Natural killer cell (primary cell): Measurements from ENCODE around the gene ARHGAP6. TPM values are rescaled to one million over a fixed set of nuclear protein-coding genes. Genes with fewer than 3 reads are reported as not detected.

ENCODE experiments used
- ATAC-seq, 3 donors: fragments of 150-1000 bp in 2 of 3; fragments of 200-7000 bp in 1 of 3; cut with Tn5 transposase; 1 replicate in 1 of 3; 2 replicates in 2 of 3; pipeline ENCODE4 v1.10.0; 2021; ENCODE audit warnings: mild to moderate bottlenecking in 2 of 3, moderate library complexity in 2 of 3
- DNase-seq, 2 donors: peaks; one replicate each; pipeline versions ENCODE4 v3.0.0 to v3.0.0-alpha.2; 2013 to 2021; ENCODE audit warnings: mixed read lengths in 1 of 2
- H3K27ac ChIP-seq: one replicate; pipeline ENCODE4 v1.5.1; 2013; ENCODE audit warnings: mild to moderate bottlenecking, low read length
- H3K27me3 ChIP-seq: one replicate; pipeline ENCODE4 v1.6.1; 2013; ENCODE audit warnings: low read length; ENCODE audit not compliant: control insufficient read depth, insufficient read depth
- H3K36me3 ChIP-seq: one replicate; pipeline ENCODE4 v1.6.1; 2013; ENCODE audit warnings: low read length; ENCODE audit not compliant: control insufficient read depth, insufficient read depth
- H3K4me1 ChIP-seq: one replicate; pipeline ENCODE4 v1.6.1; 2013; ENCODE audit warnings: low read length; ENCODE audit not compliant: control insufficient read depth, insufficient read depth
- H3K4me3 ChIP-seq: one replicate; pipeline ENCODE4 v1.5.1; 2013; ENCODE audit warnings: low read length
- H3K9me3 ChIP-seq: one replicate; pipeline ENCODE4 v1.6.1; 2013; ENCODE audit warnings: low read length; ENCODE audit not compliant: control insufficient read depth, insufficient read depth
- H3K27ac Mint-ChIP-seq, 2 donors: one replicate each; pipeline ENCODE4 v1.8.0; 2022; ENCODE audit warnings: mild to moderate bottlenecking in 2 of 2, mixed read lengths in 2 of 2, moderate library complexity in 1 of 2
- H3K27me3 Mint-ChIP-seq, 2 donors: one replicate each; pipeline ENCODE4 v1.8.0; 2022; ENCODE audit warnings: low read depth in 2 of 2, mixed read lengths in 2 of 2
- H3K36me3 Mint-ChIP-seq: one replicate; pipeline ENCODE4 v1.8.0; 2022; ENCODE audit warnings: mixed read lengths
- H3K4me1 Mint-ChIP-seq, 2 donors: one replicate each; pipeline ENCODE4 v1.8.0; 2022; ENCODE audit warnings: mixed read lengths in 2 of 2
- H3K4me3 Mint-ChIP-seq: one replicate; pipeline ENCODE4 v1.8.0; 2022; ENCODE audit warnings: mild to moderate bottlenecking, moderate library complexity, mixed read lengths
- H3K9me3 Mint-ChIP-seq, 2 donors: one replicate each; pipeline ENCODE4 v1.8.0; 2022; ENCODE audit warnings: mixed read lengths in 2 of 2
- WGBS: methylation state at CpG from one replicate; pipeline ENCODE4 v1.1.7; 2013; ENCODE audit warnings: missing lambda C conversion rate; ENCODE audit not compliant: insufficient coverage; 5-methylcytosine and 5-hydroxymethylcytosine counted together
- intact Hi-C: fragments of 100-400 bp; cut with micrococcal nuclease; formaldehyde crosslinking; loops from one replicate; pipeline ENCODE4 v1.14.2; 2022
- total RNA-seq, 4 donors: library from RNA; stranded (reverse); fragments of 120-200 nt in 1 of 4; gene quantifications; one replicate each; pipeline versions ENCODE4 v1.2.3 to v1.2.4, GENCODE V29; 2013 to 2022
- TF ChIP-seq, protein P1 (sequence below): fragments of 200-600 bp; IDR thresholded peaks from one replicate; pipeline ENCODE4 v1.8.0; 2022; ENCODE audit warnings: antibody characterized with exemption

The ARHGAP6 gene
- total RNA-seq, 3 donors from 2014 or later (not counting 1 experiment from before 2014, with no cell fraction given): 0.32 to 1.9 (median 1.8) TPM

DNA sequence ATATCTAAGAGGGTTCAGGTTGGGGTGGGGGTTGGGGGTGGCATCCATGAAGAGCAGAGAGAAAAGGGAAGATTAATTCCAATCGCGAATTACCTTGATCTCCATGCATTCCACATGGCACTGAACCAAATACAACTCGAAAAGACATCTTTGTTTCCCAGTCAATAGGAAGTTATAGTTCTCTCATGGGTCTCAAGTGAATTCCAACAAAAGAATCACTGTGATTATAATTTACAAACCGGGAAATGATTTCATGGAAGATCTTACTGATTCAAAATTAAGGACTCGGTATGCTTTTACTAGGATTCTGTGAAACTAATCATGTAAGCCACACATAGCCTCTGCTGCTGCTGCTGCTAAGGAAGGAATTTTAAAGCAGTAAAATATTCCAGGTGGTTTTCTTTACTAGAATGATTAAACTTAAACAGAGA, 399.1 kb downstream of the ARHGAP6 start:
- TF ChIP-seq, protein P1, sequence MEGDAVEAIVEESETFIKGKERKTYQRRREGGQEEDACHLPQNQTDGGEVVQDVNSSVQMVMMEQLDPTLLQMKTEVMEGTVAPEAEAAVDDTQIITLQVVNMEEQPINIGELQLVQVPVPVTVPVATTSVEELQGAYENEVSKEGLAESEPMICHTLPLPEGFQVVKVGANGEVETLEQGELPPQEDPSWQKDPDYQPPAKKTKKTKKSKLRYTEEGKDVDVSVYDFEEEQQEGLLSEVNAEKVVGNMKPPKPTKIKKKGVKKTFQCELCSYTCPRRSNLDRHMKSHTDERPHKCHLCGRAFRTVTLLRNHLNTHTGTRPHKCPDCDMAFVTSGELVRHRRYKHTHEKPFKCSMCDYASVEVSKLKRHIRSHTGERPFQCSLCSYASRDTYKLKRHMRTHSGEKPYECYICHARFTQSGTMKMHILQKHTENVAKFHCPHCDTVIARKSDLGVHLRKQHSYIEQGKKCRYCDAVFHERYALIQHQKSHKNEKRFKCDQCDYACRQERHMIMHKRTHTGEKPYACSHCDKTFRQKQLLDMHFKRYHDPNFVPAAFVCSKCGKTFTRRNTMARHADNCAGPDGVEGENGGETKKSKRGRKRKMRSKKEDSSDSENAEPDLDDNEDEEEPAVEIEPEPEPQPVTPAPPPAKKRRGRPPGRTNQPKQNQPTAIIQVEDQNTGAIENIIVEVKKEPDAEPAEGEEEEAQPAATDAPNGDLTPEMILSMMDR: no peak
- Histone ChIP-seq H3K36me3 (no peaks in the 10 kb centered on the region), H3K27ac (no peak overlapping the region), H3K27me3 (no peaks in the 10 kb centered on the region), H3K9me3 (no peaks in the 10 kb centered on the region), H3K4me1 (no peaks in the 10 kb centered on the region), H3K4me3 (no peak overlapping the region)
- intact Hi-C loops: no loop called here
- no peaks in the 10 kb centered on the region for H3K27me3 Mint-ChIP-seq
- no peak overlapping the region for H3K27ac Mint-ChIP-seq
- no peaks in the 10 kb centered on the region for H3K36me3 Mint-ChIP-seq
- WGBS: no CpG with 5 or more reads among the region's 5 CpGs
- DNase-seq (no peak), ATAC-seq (no peak)
- H3K4me1 Mint-ChIP-seq: no peaks in the 10 kb centered on the region
- H3K9me3 Mint-ChIP-seq: peaks cover 0 to 2% of the 10 kb centered on the region in 2 donors
- H3K4me3 Mint-ChIP-seq: no peak overlapping the region

DNA sequence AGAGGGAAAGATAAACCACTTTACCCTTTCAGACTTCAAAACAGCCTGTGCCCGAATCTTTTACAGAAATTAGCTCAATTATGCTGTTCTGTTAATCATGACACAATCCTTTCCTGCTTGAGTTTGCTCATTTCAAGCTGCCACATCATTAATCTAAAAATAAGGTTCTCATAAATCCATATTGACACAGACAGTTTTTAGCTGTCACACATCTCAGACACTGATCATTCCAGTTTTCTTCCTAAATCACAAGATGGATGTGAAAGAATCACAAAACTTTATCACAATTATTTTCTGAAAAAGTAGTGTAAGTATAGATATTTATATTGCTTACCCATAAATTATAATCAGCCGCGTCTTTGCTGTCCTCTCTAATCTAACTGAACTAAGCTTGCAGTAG, 400.4 kb downstream of the ARHGAP6 start:
- Mint-ChIP-seq H3K27ac (no peak overlapping the region), H3K36me3 (no peaks in the 10 kb centered on the region), H3K4me1 (no peaks in the 10 kb centered on the region), H3K4me3 (no peak overlapping the region), H3K27me3 (no peaks in the 10 kb centered on the region), H3K9me3 (peaks cover 0 to 2% of the 10 kb centered on the region in 2 donors)
- no peak overlapping the region for H3K27ac ChIP-seq
- no peak for DNase-seq
- ATAC-seq: no peak
- no peak overlapping the region for H3K4me3 ChIP-seq
- no peaks in the 10 kb centered on the region for H3K27me3 ChIP-seq
- H3K9me3 ChIP-seq: no peaks in the 10 kb centered on the region
- intact Hi-C loops: no loop called here
- TF ChIP-seq, protein P1: no peak
- no peaks in the 10 kb centered on the region for H3K36me3 ChIP-seq
- 50% methylated on average over 1 of the region's 3 CpGs for WGBS
- H3K4me1 ChIP-seq: no peaks in the 10 kb centered on the region

DNA sequence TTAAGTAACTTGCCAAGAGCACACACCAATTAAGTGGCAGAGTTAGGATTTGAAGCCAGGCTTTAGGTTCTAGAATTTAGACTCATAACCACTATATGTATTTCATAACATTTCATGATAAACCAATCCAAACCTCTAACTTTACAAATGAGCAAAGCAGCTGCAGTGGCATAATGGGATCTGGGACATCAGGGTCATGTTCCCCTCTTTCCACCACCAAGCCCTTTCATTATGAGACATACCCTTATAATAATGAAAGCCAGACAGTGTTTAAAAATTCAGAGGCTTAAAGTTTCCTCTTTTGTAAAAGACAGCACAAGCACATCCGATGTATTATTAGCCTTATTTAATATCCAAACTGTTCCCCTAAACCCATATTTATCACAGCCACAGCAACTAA, 400.8 kb downstream of the ARHGAP6 start:
- TF ChIP-seq, protein P1: no peak
- Mint-ChIP-seq H3K4me1 (no peaks in the 10 kb centered on the region), H3K27me3 (no peaks in the 10 kb centered on the region), H3K27ac (no peak overlapping the region), H3K36me3 (no peaks in the 10 kb centered on the region), H3K9me3 (peaks cover 0 to 2% of the 10 kb centered on the region in 2 donors), H3K4me3 (no peak overlapping the region)
- Histone ChIP-seq H3K27me3 (no peaks in the 10 kb centered on the region), H3K4me1 (no peaks in the 10 kb centered on the region), H3K27ac (no peak overlapping the region), H3K4me3 (no peak overlapping the region), H3K9me3 (no peaks in the 10 kb centered on the region), H3K36me3 (no peaks in the 10 kb centered on the region)
- WGBS: 57% methylated on average over 1 of the region's 1 CpG
- DNase-seq (no peak), ATAC-seq (no peak)
- intact Hi-C loops: no loop called here

DNA sequence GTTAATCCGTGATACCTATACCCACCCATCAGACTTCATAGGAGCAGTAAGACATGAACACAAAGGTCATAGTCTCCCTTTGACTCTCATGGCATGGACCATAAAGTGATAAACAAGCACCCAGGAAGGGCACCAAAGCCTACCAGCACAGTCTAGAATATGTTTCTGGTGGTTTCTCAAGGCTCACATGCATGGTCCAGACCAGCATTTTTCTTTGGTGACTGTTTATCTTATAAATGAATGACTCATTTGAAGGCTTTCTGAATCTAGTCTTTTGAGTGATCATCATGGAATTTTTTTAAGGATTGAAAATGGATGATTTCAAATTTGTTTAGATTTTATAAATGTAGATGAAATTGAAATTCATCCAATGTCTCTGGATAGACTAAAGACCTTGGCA, 404.5 kb downstream of the ARHGAP6 start:
- H3K27ac Mint-ChIP-seq: no peak overlapping the region
- ATAC-seq: no peak

More for the DNA sequence above, 404.5 kb downstream of the ARHGAP6 start:
- Mint-ChIP-seq H3K36me3 (no peaks in the 10 kb centered on the region), H3K4me3 (no peak overlapping the region), H3K27me3 (no peaks in the 10 kb centered on the region), H3K9me3 (peaks cover 5 to 6% of the 10 kb centered on the region in 2 donors), H3K4me1 (no peaks in the 10 kb centered on the region)
- Histone ChIP-seq H3K27me3 (no peaks in the 10 kb centered on the region), H3K36me3 (no peaks in the 10 kb centered on the region), H3K4me1 (no peaks in the 10 kb centered on the region), H3K4me3 (no peak overlapping the region), H3K9me3 (no peaks in the 10 kb centered on the region), H3K27ac (no peak overlapping the region)
- TF ChIP-seq, protein P1: no peak
- no peak for DNase-seq
- intact Hi-C loops: no loop called here
- no CpG with 5 or more reads among the region's 1 CpG for WGBS
